KOPT-K1 (cell line): ENCODE data around the gene PRRT4.

Source experiments
- H3K27ac ChIP-seq: fragments of 200-600 bp; sonication (generic); 2 replicates; pipeline ENCODE4 v1.5.1; 2016; ENCODE audit warnings: antibody characterized with exemption, mild to moderate bottlenecking, low read depth, low read length; ENCODE audit not compliant: poor library complexity, severe bottlenecking
- H3K36me3 ChIP-seq: fragments of 200-600 bp; sonication (generic); 2 replicates; pipeline ENCODE4 v1.5.1; 2017; ENCODE audit warnings: antibody characterized with exemption, mild to moderate bottlenecking, low read length, moderate library complexity; ENCODE audit not compliant: insufficient read depth
- H3K9me3 ChIP-seq: fragments of 200-600 bp; sonication (generic); 2 replicates; pipeline ENCODE4 v1.5.1; 2017; ENCODE audit warnings: antibody characterized with exemption, low read length, mild to moderate bottlenecking; ENCODE audit not compliant: insufficient read depth, poor library complexity, severe bottlenecking

Gene PRRT4

DNA sequence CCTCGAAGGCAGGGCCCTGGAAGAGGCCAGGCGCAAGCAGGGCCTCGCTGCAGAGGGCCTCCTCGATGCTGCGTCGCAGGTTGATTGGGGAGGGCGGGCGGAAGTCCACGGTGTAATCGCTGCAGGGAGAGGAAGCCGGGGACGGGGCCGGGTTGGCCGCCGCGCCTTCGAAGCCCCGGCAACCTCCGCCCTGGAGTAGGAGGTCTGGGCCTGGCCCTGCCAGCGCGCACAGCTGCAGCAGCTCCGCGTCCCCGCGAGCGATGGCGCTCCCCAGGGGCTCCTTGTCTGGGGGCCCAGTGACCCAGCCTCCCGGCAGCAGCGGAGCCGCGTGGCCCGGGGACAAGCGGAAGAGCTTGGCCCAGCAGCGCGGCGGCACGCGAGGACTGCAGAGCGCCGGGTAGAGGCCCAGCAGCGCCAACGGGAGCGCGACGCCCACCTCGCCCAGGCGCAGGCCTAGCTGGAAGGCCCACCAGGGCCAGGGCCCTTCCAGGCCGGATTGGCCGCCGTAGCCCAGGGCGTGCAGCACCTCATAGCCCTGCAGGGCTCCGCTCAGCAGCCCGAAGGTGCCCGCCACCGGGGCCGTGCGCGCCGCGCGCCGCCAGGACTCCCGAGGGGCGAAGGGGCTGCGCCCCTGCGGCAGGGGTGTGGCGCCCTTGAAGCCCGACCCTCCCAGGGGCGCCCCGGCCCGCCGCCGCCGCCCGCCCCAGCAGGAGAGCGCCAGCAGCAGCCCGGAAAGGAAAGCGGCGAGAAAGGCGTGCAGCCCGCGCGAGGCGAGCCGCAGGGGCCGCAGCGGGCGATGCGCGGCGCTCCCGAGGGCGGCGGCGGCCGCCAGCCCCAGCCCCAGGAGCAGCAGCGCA lies 10.0 kb downstream of the PRRT4 start:
- Histone ChIP-seq H3K9me3 (no peaks in the 10 kb centered on the region), H3K27ac (no peak overlapping the region), H3K36me3 (no peaks in the 10 kb centered on the region)

DNA sequence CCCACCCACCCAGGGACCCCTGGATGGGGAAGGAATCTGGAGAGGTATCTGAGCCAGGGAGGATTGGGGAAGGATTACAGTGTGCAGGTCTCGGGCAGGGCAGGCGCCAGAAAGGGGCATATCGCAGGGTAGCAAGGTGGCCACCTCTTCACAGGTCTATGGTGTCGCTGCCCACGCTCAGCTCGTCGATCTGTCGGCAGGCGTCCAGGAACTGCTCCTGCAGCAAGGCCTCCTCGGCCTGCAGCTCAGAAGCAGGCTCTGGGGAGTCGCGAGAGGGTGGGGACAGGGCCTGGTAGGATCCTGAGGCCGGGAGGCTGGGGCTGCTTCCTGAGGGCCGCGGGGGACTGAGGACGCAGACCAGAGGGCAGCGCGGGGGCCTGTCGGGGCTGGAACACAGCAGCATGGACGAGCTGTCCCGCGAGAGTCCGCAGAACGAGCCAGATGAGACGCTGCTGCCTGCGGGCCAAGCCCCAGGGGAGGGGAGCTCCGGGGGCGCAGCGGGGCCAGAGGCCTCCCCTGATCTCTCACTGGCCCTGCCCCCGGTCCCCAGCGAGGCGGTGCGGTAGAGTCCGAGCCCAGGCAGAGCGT lies 10.7 kb downstream of the PRRT4 start:
- no peak overlapping the region for H3K27ac ChIP-seq
- H3K36me3 ChIP-seq: no peaks in the 10 kb centered on the region
- H3K9me3 ChIP-seq: no peaks in the 10 kb centered on the region

DNA sequence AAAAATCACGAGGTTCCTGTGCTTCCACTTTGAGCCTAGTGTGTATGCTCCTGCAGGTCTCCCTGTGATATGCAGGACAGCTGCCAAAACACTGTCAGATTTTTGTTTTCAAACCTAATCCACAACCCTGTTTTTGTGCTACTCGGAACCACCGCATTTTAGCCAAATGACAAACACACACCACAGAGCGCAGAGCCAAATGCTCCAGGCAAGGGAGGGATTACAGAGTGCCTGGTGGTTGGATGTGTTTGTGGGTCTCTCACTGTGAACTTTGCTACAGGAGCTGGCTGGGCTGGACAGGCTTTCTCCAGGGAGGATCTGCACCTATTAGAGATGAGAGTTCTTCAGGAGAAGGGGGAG lies 12.0 kb downstream of the PRRT4 start:
- H3K36me3 ChIP-seq: no peaks in the 10 kb centered on the region
- no peak overlapping the region for H3K27ac ChIP-seq
- H3K9me3 ChIP-seq: no peaks in the 10 kb centered on the region

DNA sequence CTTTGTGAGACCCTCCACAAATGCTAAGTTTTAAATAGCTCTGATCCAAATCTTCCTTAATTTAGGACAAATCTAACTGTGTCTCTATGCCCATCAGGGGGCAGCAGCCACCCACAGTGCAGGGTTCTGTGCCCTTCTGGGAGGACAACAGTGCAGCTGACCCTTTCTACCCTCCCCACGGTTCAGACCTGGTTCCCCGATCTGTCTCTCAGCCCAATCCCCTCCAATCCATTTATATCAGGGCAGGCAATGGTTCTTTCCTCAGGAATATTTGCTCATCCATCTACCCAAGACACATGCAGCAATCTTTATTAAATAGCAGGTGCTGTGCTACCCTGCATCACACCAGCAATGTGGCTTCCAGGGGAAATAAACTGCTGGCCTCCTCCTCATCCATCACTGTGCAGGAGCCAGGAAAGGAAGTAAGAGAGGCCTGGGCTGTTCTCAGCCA lies 13.8 kb downstream of the PRRT4 start:
- Histone ChIP-seq H3K9me3 (no peaks in the 10 kb centered on the region), H3K36me3 (no peaks in the 10 kb centered on the region), H3K27ac (no peak overlapping the region)

DNA sequence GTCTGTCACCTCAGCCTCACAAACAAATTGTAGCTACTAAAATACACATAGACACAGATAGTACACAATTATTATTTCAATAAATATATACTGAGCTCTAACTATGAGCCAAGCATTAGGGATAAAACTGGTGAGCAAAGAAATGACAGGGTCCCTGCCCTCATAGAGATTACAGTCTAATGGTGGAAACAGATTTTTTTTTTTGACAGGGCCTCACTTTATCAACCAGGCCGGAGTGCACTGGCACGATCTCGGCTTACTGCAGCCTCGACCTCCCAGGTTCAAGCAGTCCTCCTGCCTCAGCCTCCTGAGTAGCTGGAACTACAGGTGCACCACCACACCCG lies 17.1 kb downstream of the PRRT4 start:
- no peak overlapping the region for H3K27ac ChIP-seq
- no peaks in the 10 kb centered on the region for H3K9me3 ChIP-seq
- H3K36me3 ChIP-seq: peaks cover 14% of the 10 kb centered on the region

DNA sequence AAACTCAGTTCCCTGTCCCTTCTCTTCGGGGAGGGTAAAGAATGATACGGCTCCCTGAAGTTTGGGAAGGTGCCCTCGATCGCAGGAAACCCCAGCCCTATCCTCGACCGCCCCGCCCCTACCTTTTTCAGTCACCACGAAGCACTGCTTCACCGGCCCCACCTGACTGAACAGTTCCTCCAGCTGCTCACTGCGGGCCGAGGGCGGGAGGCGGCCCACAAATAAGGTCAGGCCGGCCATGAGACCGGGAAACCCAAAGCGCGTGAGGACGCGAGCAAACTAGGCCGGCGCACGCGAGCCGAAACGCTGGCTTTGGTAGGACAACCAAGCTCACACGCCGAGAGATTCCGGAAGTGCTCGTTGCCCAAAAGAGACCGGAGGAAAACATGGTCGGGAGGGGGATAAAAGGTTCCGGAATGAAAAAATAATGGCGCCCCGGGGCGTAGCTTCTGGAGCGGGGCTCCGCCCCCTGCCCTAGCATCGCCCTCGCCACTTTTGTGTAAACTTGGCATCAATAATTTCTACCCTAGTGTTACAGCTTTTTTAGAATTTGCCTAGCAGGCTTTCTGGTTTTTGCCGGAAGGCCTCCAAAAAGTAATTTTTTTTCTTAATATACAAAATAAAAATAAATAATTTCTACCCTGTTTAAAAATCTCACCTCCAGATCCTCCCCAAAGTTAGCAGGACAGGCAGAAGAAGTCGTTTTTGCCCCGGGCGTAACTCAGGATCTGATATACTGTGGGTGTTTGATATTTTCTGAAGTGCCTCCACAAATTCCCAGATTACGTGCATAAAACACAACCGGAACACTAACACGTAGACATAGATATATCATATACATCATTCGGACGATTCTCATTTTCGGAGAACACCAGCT lies 17.7 kb downstream of the PRRT4 start, which contains the start of gene RBM28:
RBM28 (minus strand) TSS at position 355 of the 877 bp plus-strand sequence; CDS start at position 240, 115 bp downstream.
- Histone ChIP-seq H3K27ac (peak within 1 kb of the TSS; percentile 69), H3K9me3 (no peaks in the 10 kb centered on the region), H3K36me3 (peaks cover 20% of the 10 kb centered on the region)

DNA sequence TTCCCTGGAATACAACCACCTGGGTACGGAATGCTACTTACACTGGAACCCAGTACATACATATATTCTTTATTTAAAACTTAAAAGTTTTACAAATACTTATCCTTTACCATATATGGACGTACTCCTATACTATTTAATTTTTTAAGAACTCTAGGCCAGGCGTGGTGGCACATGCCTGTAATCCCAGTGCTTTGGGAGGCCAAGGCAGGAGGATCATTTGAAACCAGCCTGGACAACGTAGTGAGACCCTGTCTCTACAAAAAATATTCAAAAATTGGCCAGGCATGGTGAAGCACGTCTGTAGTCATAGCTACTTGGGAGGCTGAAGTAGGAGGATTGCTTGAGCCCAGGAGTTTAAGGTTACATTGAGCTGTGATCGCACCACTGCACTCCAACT lies 19.8 kb downstream of the PRRT4 start:
- Histone ChIP-seq H3K27ac (no peak overlapping the region), H3K9me3 (no peaks in the 10 kb centered on the region), H3K36me3 (peaks cover 41% of the 10 kb centered on the region)

DNA sequence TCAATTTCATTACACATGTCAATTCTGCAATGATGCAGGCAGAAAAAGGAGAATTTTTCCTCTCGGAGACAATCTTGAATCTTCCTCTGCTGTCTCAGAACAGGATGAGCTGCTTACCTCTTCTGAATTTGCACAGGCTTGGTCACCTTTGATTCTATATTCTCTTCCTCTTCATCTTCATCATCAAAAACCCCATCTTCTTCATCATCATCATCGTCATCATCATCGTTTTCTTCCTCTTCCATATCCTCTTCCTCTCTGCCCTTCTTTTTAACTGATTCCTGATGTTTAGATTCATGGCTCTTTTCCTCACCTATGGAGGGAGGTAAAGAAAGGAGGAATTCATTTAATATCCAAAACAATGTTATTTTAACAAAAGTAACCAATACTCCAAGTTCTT lies 25.8 kb downstream of the PRRT4 start:
- no peak overlapping the region for H3K27ac ChIP-seq
- peaks cover 96% of the 10 kb centered on the region for H3K36me3 ChIP-seq
- no peaks in the 10 kb centered on the region for H3K9me3 ChIP-seq

DNA sequence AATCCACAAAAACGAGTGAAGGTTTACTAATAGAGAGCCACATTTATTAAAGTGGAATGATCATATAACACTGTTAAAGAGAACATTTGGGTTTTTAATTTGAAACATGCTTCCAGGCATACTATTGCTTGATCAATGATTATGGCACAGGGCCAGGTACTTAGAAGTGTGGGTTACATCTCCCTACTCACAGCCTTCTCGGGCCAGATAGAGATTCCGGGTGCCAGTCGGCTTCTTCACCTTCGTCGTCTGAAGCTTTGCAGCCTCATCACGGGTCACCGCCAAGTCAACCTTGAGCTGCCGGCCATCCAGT lies 37.2 kb downstream of the PRRT4 start:
- no peaks in the 10 kb centered on the region for H3K9me3 ChIP-seq
- H3K36me3 ChIP-seq: peaks cover 100% of the 10 kb centered on the region
- H3K27ac ChIP-seq: no peak overlapping the region

DNA sequence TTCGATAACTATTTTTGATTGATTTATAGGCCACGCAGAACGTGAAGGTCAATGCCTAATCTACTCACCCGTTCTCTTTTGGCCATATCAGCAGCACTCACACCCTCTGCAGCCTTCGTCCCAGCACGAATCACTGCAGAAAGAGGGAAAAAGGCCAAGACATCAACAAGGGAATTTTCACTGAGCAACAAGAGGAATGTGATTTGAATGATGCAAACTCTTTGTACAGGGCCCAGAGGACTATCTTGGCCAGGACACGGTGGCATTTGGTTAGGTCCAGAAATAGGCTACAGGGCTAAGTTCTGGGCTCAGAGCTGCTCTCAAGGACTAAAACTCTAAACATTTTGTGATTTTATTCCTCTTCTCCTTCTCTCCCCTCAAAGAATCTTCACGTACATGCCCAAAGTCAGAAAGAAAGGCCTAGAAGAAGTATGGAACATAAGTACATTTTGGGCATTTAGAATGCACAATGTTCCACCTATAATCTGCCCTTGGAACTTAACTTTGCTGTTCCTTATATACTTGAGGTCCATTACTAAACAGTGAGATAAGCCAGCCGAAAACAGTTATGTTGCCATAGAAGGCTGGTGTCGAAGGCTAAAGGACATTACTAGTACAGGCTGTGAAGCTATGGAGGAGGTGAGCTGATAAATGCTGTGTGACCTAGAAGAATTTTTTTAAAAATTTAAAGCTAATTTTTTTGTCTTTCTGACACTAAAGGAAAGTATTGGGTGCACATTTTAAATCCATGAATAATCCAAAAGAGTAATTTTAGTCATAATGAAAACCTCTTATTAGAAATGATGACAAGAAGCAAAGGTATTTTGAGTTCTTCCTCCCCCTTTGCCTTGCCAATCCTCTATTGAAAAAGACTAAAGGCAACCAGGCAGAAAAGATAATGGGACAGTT lies 37.8 kb downstream of the PRRT4 start:
- Histone ChIP-seq H3K36me3 (peaks cover 100% of the 10 kb centered on the region), H3K9me3 (no peaks in the 10 kb centered on the region), H3K27ac (no peak overlapping the region)

DNA sequence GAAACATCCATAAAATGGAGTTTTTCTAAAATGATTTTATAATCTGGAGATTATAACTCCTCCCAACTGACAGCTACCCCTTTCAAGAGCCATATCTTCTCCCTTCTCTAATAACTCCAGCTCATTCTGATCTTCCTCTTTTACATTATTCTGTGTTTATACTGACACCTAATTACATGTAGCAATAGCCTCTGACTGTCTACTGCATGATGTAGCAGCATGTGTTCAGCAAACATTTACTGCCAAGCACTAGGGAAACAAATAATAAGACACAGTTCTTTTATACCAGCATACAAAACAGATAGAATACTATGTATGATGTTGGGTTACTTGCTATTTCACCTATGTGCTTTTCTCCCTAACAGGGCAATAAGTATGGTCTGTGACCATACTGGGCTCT lies 38.5 kb downstream of the PRRT4 start:
- Histone ChIP-seq H3K9me3 (no peaks in the 10 kb centered on the region), H3K27ac (no peak overlapping the region), H3K36me3 (peaks cover 100% of the 10 kb centered on the region)

DNA sequence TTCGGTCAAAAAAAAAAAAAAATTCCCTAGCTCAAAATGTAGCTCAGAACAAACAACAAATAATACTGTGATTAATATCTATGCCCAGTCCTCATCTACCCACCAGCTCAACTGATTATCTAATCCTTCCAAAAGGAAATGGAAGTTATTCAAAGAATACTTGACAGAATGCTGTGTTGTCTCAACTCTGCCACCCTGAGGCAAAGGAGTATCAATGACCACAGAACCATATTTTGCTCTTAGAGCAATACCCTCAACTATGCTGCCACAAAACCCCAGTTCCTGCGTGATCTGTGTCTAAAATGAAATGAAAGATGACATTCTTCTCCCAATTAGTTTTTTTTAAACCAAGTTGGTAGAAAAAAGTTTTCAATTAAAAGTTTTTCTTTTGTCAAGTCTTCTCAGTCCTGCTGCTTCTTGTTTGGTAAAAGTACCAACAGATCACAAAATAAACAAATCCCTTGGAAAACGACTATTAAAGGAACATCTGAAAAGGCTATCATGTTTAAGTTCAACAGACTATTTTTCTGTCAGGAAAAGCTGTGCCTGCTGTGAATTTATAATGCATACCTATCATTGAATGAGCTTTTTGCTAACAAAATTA lies 39.3 kb downstream of the PRRT4 start:
- no peak overlapping the region for H3K27ac ChIP-seq
- H3K9me3 ChIP-seq: no peaks in the 10 kb centered on the region
- peaks cover 100% of the 10 kb centered on the region for H3K36me3 ChIP-seq

DNA sequence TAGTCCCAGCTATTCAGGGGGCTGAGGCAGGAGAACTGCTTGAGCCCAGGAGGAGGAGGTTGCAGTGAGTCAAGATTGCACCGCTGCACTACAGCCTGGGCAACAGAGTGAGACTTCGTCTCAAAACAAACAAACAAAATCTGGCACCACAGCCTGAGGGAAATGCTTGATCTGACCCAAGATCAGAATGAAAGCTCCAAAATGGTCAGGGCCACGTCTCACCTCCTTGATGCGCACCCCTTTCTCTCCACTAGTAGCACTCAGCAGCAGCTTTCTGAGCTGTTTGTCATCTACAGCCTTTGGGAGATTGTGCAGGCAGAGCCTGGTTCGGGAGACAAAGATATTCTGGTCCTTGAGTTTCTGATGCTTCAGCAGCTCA lies 40.5 kb downstream of the PRRT4 start:
- H3K36me3 ChIP-seq: peaks cover 100% of the 10 kb centered on the region
- H3K27ac ChIP-seq: peak overlapping the region; percentile 44

DNA sequence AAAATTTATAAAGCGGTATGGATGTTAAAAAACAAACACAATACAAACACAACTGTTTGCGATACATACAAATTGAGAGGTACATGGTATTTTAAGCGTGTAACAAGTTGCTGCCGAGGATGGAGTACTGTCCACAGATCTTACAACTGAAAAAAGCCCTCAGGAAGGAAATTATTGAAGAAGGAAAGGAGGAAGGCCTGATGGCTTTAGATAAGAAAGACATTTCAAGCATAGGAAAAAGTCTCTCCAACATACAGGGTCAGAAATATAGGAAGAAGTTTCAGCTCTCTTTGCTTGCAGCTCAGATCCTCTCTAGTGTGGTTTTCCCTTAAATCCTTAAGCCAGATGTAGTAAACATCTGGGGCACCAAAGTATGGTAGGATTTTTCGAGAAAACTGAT lies 42.8 kb downstream of the PRRT4 start:
- Histone ChIP-seq H3K9me3 (no peaks in the 10 kb centered on the region), H3K36me3 (peaks cover 100% of the 10 kb centered on the region), H3K27ac (no peak overlapping the region)

More for the DNA sequence above, 40.5 kb downstream of the PRRT4 start:
- H3K9me3 ChIP-seq: no peaks in the 10 kb centered on the region
